ENCODE measurements around the gene DEXI.
"Not testable (repeated sequence)": the region's sequence is repeated elsewhere in the genome, so short reads cannot be mapped to it uniquely, and the experiment has no call there.

DEXI gene

GRCh38 chr16:10940501-10941079 is 1.7 kb downstream of the DEXI start:
- DNase-seq = no peak

- no peak for DNase-seq
Observed at GRCh38 chr16:10939649-10940234, 2.5 kb downstream of the DEXI start.

GRCh38 chr16:10938796-10939648 is 3.2 kb downstream of the DEXI start:
- DNase-seq = no peak

GRCh38 chr16:10938321-10938720 is 3.9 kb downstream of the DEXI start:
- no peak for DNase-seq

GRCh38 chr16:10937068-10937859 is 5.0 kb downstream of the DEXI start:
- DNase-seq = no peak

GRCh38 chr16:10936272-10936984 is 5.8 kb downstream of the DEXI start:
- DNase-seq = no peak

GRCh38 chr16:10935226-10935915 is 6.9 kb downstream of the DEXI start:
- no peak for DNase-seq

GRCh38 chr16:10934325-10935107 is 7.8 kb downstream of the DEXI start:
- DNase-seq = no peak

GRCh38 chr16:10933865-10934264 is 8.4 kb downstream of the DEXI start:
- no peak for DNase-seq

- no peak for DNase-seq
Observed at GRCh38 chr16:10932959-10933710, 9.1 kb downstream of the DEXI start.

- DNase-seq = no peak
Observed at GRCh38 chr16:10931977-10932632, 10.2 kb downstream of the DEXI start.

GRCh38 chr16:10931134-10931533 is 11.1 kb downstream of the DEXI start:
- DNase-seq = no peak

- no peak for DNase-seq
Observed at GRCh38 chr16:10930755-10931093, 11.5 kb downstream of the DEXI start.

- DNase-seq = no peak
Observed at GRCh38 chr16:10929853-10930754, 12.2 kb downstream of the DEXI start.

- not testable (repeated sequence) for DNase-seq
Observed at GRCh38 chr16:10929097-10929496, 13.2 kb downstream of the DEXI start.

GRCh38 chr16:10927497-10928112 is 14.7 kb downstream of the DEXI start:
- DNase-seq = no peak

- DNase-seq = no peak
Observed at GRCh38 chr16:10926867-10927266, 15.4 kb downstream of the DEXI start.

- DNase-seq = no peak
Observed at GRCh38 chr16:10926094-10926493, 16.2 kb downstream of the DEXI start.
